Measurements from ENCODE around the gene TTC7B. TPM values are rescaled to one million over a fixed set of nuclear protein-coding genes. Genes with fewer than 3 reads are reported as not detected.

The TTC7B gene
- total and polyA plus RNA-seq, 10 of the 15 experiments (the other 5 are each of a cell fraction or from before 2014, with no cell fraction given) = under 0.01 to 1.1 (median 0.26) TPM; not detected in 2

- FAIRE-seq = no peak
- intact Hi-C loops (cut with micrococcal nuclease; ENCODE audit: unreplicated experiment) = no loop called here
- SMC1A ChIA-PET (ENCODE audit: uncharacterized antibody, unreplicated experiment) = no interaction called here
- Histone ChIP-seq H3K27ac (ENCODE audit: control insufficient read depth, insufficient read depth) (no peak overlapping the region), H3K4me1 (ENCODE audit: control insufficient read depth, insufficient read depth, low read length) (no peaks in the 10 kb centered on the region), H4K20me1 (ENCODE audit: control insufficient read depth, insufficient read depth) (no peaks in the 10 kb centered on the region), H3K36me3 (ENCODE audit: control insufficient read depth in 2 of 2, insufficient read depth in 2 of 2, low read length in 1 of 2) (no peaks in the 10 kb centered on the region), H3K9ac (ENCODE audit: control insufficient read depth, insufficient read depth, low read length) (no peak overlapping the region), H3K4me3 (no peak overlapping the region), H3K79me2 (ENCODE audit: control insufficient read depth, insufficient read depth, low read length) (no peaks in the 10 kb centered on the region), H2AFZ (ENCODE audit: control insufficient read depth, low read depth, low read length) (no peak overlapping the region), H3K4me2 (ENCODE audit: control insufficient read depth, insufficient read depth) (no peak overlapping the region), H3K9me3 (replicated peaks; ENCODE audit: control insufficient read depth, insufficient read depth, low read length) (no peaks in the 10 kb centered on the region), H3K27me3 (replicated peaks in 1 of 2; ENCODE audit: control insufficient read depth in 2 of 2, insufficient read depth in 2 of 2, low read length in 1 of 2) (no peaks in the 10 kb centered on the region; a peak in 2 of 4 replicates)
- WGBS (ENCODE audit: insufficient coverage, insufficient replicate concordance, low lambda C conversion rate, missing lambda C conversion rate) = 56% methylated on average over 15 of the region's 15 CpGs
- in situ Hi-C loops (cut with MboI) = no loop called here
- CTCF ChIA-PET = no interaction called here
- TF ChIP-seq ZNF592 (IDR thresholded peaks at IDR 0.05) = no peak
- no peak for TF ChIP-seq FOXM1 (IDR thresholded peaks at IDR 0.05; ENCODE audit: low read depth, low read length)
- no peak for TF ChIP-seq LARP7 (IDR thresholded peaks at IDR 0.05)
- no peak for TF ChIP-seq E4F1 (IDR thresholded peaks at IDR 0.05; ENCODE audit: borderline replicate concordance, partially characterized antibody)
- no peak for TF ChIP-seq MEF2B (IDR thresholded peaks at IDR 0.05; ENCODE audit: partially characterized antibody, poor library complexity, severe bottlenecking)
- no peak for TF ChIP-seq STAT1 (conservative IDR thresholded peaks at IDR 0.05)
- no peak for TF ChIP-seq CBX3 (IDR thresholded peaks at IDR 0.05; ENCODE audit: borderline replicate concordance, low read depth)
- TF ChIP-seq RB1 (IDR thresholded peaks at IDR 0.05; ENCODE audit: borderline replicate concordance) = no peak
- no peak for TF ChIP-seq SUPT20H (IDR thresholded peaks at IDR 0.05; ENCODE audit: borderline replicate concordance, control insufficient read depth, low read depth, low read length)
- no peak for TF ChIP-seq ZBED1 (IDR thresholded peaks at IDR 0.05; ENCODE audit: borderline replicate concordance)
- TF ChIP-seq MTA3 (IDR thresholded peaks at IDR 0.05; ENCODE audit: borderline replicate concordance, low read length) = no peak
- TF ChIP-seq TCF7 (IDR thresholded peaks at IDR 0.05; ENCODE audit: borderline replicate concordance) = no peak
- no peak for TF ChIP-seq CHD4 (IDR thresholded peaks at IDR 0.05)
- TF ChIP-seq ATF7 (IDR thresholded peaks at IDR 0.05; ENCODE audit: low read depth) = no peak
- no peak for TF ChIP-seq PML (IDR thresholded peaks at IDR 0.05; ENCODE audit: low read length)
- POLR2A ChIA-PET = no interaction called here
- RAD21 ChIA-PET (ENCODE audit: unreplicated experiment) = no interaction called here
- DNase-seq (ENCODE audit: low read depth, low spot score) = no peak
- BruUV-seq (replicated peaks) = no TSS peak
- no peak for ATAC-seq
Measured at GRCh38 chr14:90597961-90598360, 218.3 kb downstream of the TTC7B start.
